Stimulated activated CD8-positive, alpha-beta memory T cell treated with anti-CD3 and anti-CD28 coated beads, Interleukin-4, amount 100 ng/mL, for 48 hours (primary cell): ENCODE results near the gene PLEKHG4.

ENCODE experiments used
- DNase-seq: peaks from one replicate; pipeline ENCODE4 v3.0.0-alpha.2; 2020

Gene PLEKHG4

DNA sequence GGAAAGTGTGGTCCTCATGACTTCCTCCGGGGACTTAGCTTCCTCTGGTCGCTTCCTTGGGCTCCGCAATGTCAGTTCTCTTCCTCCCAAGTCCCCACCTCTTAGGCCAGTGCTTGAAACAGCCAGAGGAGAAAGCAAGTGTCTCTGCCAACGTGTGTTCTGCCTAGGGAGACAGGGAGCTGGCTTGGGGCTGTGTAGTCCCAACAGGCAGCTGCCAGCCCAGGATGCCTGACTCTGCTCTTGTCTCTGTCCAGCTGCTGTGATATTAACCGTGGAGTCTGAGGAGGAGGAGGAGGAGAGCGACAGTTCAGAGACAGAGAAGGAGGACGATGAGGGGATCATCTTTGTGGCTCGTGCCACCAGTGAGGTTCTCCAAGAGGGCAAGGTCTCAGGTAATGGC is 13.5 kb upstream of the PLEKHG4 start:
- no peak for DNase-seq

GRCh38 chr16:67268136-67268579 is 11.2 kb upstream of the PLEKHG4 start:
- DNase-seq, result no peak

GRCh38 chr16:67269766-67270165 is 9.6 kb upstream of the PLEKHG4 start:
- DNase-seq, result no peak

DNA sequence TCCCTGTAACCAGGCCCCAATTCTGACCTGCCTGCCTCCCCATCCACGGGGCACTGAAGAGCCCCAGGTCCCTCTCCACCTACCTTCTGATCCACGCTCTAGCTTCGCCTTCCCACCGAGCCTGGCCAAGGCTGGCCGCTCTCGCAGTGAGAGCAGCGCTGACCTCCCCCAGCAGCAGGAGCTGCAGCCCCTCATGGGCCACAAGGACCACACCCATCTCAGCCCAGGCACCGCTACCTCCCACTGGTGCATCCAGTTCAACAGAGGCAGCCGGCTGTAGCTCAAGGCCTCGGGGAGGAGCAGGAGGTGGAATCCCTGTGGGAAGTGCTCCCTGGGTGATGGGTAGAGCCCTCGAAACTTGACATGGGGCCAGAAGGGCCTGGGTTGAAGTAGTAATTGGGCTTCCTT is 8.4 kb upstream of the PLEKHG4 start:
- DNase-seq, result no peak

DNA sequence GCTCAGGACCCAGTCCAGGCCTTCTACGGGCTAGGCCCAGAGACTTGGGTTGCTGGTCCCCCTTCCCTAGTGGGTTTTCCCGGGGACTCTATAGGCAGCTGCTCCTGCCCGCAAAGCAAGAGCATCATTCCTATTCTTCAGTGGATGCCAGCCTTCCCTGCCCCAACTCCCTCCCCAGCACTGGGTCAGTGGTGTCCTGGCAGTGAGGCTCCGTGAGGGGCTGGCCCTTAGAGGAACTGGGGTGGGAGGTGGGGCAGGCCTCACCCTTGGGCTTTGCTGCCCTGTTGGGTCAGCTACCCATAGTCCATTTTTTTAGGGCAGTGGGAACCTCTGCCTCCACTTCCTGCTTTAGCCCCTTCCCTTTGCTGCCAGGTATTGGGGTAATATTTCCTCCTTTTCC is 7.9 kb upstream of the PLEKHG4 start:
- no peak for DNase-seq

DNA sequence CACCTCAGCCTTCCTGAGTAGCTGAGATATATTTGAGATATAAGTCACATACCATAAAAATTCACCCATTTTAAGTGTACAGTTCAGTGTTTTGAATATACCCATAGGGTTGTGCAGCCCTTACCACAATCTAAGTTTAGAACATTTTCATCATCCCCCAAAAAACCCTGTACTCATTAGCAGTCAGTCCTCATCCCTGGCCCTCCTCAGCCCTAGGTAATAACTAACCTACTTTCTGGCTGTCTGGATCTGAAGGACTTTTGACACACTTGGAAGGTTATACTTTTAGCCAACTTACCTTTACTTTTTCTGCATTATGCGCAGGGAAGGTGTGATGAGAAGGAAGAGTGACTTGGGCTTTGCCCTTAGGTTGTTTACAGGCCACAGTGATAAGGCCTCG is 4.0 kb upstream of the PLEKHG4 start:
- no peak for DNase-seq

GRCh38 chr16:67277294-67277998 is 1.9 kb upstream of the PLEKHG4 start:
- peak; percentile 54 for DNase-seq

GRCh38 chr16:67277999-67278772 is 1.1 kb upstream of the PLEKHG4 start:
- DNase-seq, result no peak

DNA sequence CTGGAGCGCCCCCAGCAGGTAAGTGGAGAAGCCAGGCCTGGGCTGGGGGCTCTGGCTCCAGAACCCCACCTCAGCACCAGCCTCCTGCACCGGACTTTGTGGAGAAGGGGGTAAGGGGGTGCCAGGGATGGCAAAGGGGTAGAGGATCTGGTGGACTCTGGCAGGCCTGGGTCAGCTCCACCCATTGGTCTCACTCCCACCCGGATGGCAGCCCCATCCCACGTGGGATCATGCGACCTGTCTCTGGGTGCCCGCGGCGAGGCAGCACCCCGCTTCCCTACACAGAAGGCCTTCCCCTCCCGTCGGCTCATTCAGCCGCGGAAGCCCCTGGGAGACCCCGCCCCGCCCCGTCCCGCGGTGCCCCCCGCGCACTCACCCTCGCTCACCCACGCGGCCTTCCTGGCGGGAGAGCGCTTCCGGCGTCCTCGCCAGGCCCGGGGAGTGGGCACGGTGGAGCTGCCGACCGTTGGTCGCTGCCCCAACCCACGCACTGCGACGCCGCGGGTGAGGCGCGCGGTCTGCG is 498 bp upstream of the PLEKHG4 start:
- peak; percentile 72 for DNase-seq

GRCh38 chr16:67280090-67281015 is 1.0 kb downstream of the PLEKHG4 start:
- DNase-seq, result no peak

- DNase-seq, result no peak
These were observed 2.5 kb downstream of the PLEKHG4 start for GRCh38 chr16:67281536-67282446.

GRCh38 chr16:67282447-67282805 is 3.1 kb downstream of the PLEKHG4 start:
- no peak for DNase-seq

DNA sequence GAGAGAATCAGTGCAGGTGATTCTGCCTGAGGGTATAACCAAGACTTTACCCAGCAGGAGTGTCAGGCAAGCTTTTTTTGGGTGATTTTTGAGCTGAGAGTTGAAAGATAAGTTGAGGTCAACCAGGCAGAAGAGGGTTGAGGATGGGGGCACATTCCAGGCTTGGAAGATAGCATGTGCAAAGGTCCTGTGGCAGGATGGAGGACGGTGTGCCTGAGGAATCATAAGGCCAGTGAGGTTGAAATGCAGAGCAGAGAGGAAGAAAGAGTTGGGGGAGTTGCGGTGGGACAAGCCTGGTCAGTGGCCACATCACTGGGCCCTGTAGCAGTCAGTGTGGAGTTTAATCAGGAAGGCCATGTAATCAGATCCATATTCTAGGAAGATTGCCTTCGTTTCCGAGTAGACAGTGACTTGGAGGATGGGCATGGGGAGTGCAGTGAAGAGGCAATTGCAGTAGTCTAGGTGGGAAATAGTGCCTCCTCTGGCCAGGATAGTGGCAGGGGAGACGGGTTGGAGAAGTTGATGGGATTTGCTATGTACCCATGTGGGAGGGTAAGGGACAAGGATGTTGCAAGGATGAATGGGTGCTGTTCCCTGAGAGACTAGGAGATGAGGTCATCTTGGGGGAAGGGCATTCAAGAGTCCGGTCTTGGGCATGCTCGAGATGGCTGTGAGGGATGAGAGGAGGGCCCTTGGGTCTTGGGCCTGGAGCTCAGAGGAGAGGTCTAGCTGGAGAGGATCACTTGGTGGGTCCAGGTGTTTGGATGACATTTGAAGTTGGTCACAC is 3.9 kb downstream of the PLEKHG4 start:
- no peak for DNase-seq

DNA sequence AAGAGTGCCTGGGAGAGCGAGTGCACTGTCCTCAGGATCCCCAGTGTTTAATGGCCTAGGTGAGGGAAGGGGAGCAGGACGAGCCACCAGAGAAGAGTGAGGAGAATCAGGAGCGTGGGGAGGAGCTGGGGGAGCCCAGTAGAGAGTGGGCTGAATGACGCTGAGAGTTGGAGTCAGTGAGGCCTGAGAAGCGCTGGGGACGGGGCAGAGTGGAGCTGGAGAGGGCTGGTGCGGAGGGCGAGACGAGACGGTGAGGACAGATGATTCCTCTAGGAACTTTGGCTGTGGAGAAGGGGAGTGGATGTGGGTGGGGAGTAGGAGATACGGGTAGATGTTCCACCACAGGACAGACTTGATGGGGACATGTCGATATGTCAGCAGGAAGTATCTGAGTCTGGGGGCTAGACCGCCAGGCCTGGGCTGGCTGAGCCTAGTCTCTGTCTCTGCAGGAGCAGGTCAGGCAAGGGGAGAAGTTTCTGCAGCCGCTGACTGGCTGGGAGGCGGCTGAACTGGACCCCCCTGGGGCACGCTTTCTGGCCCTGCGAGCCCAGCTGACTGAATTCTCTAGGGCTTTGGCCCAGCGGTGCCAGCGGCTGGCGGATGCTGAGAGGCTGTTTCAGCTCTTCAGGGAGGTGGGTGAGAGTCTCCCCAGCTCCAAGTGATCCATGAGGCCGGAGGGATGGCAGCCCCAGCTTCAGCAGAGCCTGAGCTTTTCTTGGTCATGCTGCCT is 4.7 kb downstream of the PLEKHG4 start:
- DNase-seq, result no peak

- no peak for DNase-seq
These were observed 5.6 kb downstream of the PLEKHG4 start for GRCh38 chr16:67284699-67285646.

- no peak for DNase-seq
These were observed 7.3 kb downstream of the PLEKHG4 start for GRCh38 chr16:67286441-67287235.

- no peak for DNase-seq
These were observed 8.6 kb downstream of the PLEKHG4 start for GRCh38 chr16:67287960-67288359.

GRCh38 chr16:67291461-67291860 is 12.1 kb downstream of the PLEKHG4 start:
- no peak for DNase-seq
